GM12874 (cell line): ENCODE results near the gene WWOX.

Experiments
- CTCF ChIP-seq: IDR thresholded peaks from 2 replicates; pipeline ENCODE4 v1.5.1; 2011; ENCODE audit warnings: low read depth, mild to moderate bottlenecking, control low read depth, low read length, moderate library complexity; ENCODE audit not compliant: insufficient read depth

Gene WWOX

GRCh38 chr16:78570399-78571141 lies 471.1 kb downstream of the WWOX start:
- TF ChIP-seq CTCF: no peak

- no peak for TF ChIP-seq CTCF
Measured at GRCh38 chr16:78571434-78571833, 472.0 kb downstream of the WWOX start.

GRCh38 chr16:78571898-78572358 lies 472.5 kb downstream of the WWOX start:
- TF ChIP-seq CTCF: no peak

GRCh38 chr16:78574571-78574970 lies 475.1 kb downstream of the WWOX start:
- TF ChIP-seq CTCF: no peak

GRCh38 chr16:78576941-78577340 lies 477.5 kb downstream of the WWOX start:
- TF ChIP-seq CTCF: no peak

GRCh38 chr16:78577630-78578029 lies 478.2 kb downstream of the WWOX start:
- no peak for TF ChIP-seq CTCF

GRCh38 chr16:78579020-78579419 lies 479.6 kb downstream of the WWOX start:
- TF ChIP-seq CTCF: no peak
